Adrenal gland (tissue), 12 donors: ENCODE results near the gene HNRNPUL1. TPM values are rescaled to one million over a fixed set of nuclear protein-coding genes. Genes with fewer than 3 reads are reported as not detected.

Source experiments
- DNase-seq, 7 donors: peaks; one replicate each; pipeline ENCODE4 v3.0.0-alpha.2; 2019 to 2020
- H3K27ac ChIP-seq, 5 donors: fragments of 200-600 bp; sonication (generic) in 4 of 5; 1 replicate in 3 of 5; 2 replicates in 2 of 5; pipeline versions ENCODE4 v1.5.1 to v1.8.0; 2016 to 2020; ENCODE audit warnings: mild to moderate bottlenecking in 1 of 5
- H3K27me3 ChIP-seq: fragments of 200-600 bp; 2 replicates; pipeline ENCODE4 v1.8.0; 2021
- H3K36me3 ChIP-seq, 2 donors: fragments of 200-600 bp; replicated peaks in 1 of 2; 1 replicate in 1 of 2; 2 replicates in 1 of 2; pipeline versions ENCODE4 v1.5.1 to v1.8.0; 2018 to 2022
- H3K4me1 ChIP-seq, 2 donors: fragments of 200-600 bp; replicated peaks in 1 of 2; 1 replicate in 1 of 2; 2 replicates in 1 of 2; pipeline versions ENCODE4 v1.5.1 to v1.8.0; 2018 to 2021
- H3K4me3 ChIP-seq, 4 donors: fragments of 200-600 bp; sonication (generic) in 3 of 4; one replicate each; pipeline ENCODE4 v1.5.1; 2016 to 2018
- H3K9me3 ChIP-seq, 3 donors: fragments of 200-600 bp; sonication (generic) in 1 of 3; replicated peaks in 1 of 3; 1 replicate in 2 of 3; 2 replicates in 1 of 3; pipeline versions ENCODE4 v1.5.1 to v1.8.0; 2016 to 2021
- CTCF ChIP-seq, 6 experiments: fragments of 450-650 bp in 4 of 6; fragments of 200-600 bp in 2 of 6; sonication (generic) in 1 of 6; IDR thresholded peaks; 1 replicate in 5 of 6; 2 replicates in 1 of 6; pipeline versions ENCODE4 v1.5.1 to v1.8.0; 2016 to 2021; ENCODE audit warnings: antibody characterized with exemption in 6 of 6, mild to moderate bottlenecking in 2 of 6, moderate library complexity in 1 of 6
- POLR2A ChIP-seq, 2 donors: fragments of 450-650 bp; IDR thresholded peaks; one replicate each; pipeline ENCODE4 v1.6.1; 2017; ENCODE audit warnings: antibody characterized with exemption in 2 of 2, mild to moderate bottlenecking in 2 of 2, moderate library complexity in 1 of 2
- WGBS, 4 donors: extraction: QIAGEN DNeasy Blood & Tissue Kit in 2 of 4; methylation state at CpG; one replicate each; pipeline versions ENCODE4 v1.1.5 to v1.1.7; 2013 to 2017; 5-methylcytosine and 5-hydroxymethylcytosine counted together
- intact Hi-C, 2 donors: fragments of 100-400 bp; cut with DNase I; formaldehyde crosslinking; loops; one replicate each; pipeline versions ENCODE4 v1.14.1 to v1.15.0; 2022 to 2023
- polyA plus RNA-seq, 3 donors: library from polyadenylated mRNA; stranded (reverse); fragments of 200-250 nt in 2 of 3; fragments of 350-450 nt in 1 of 3; fragmentation: Illumina TruSeq in 1 of 3; extraction: RNeasy Lipid Tissue Mini Kit (QIAGEN cat#74804) in 1 of 3; gene quantifications; one replicate each; pipeline ENCODE4 v1.2.3, GENCODE V29; 2013 to 2014
- total RNA-seq, 9 donors: library from RNA; depleted of rRNA in 4 of 9; stranded (reverse); fragments of >200 nt in 4 of 9; fragments of 120-200 nt in 1 of 9; fragmentation: NEBNext Ultra II Directional in 1 of 9; extraction: Animal tissue kit (Norgen Biotek cat#: 25700) in 1 of 9; gene quantifications; one replicate each; pipeline versions ENCODE4 v1.1.0 to v1.2.4, GENCODE V29; 2013 to 2023
- donor health status: healthy with polysubstance abuse.
- donor health status: Bipolar disorder and iron deficiency.
- donor health status: DM: yes; HTN: yes; CAD: no.
- donor health status: DM: no; HTN: no; CAD: no.
- donor health status: DM: no; HTN: no; CAD: no.
- donor health status: DM: yes; HTN: yes; CAD: no.

The HNRNPUL1 gene
- total and polyA plus RNA-seq, 12 donors = 55.8 to 175 (median 142) TPM

- H3K4me1 ChIP-seq = peaks cover 21 to 37% of the 10 kb centered on the region in 2 donors
- no peaks in the 10 kb centered on the region for H3K27me3 ChIP-seq
- no peaks in the 10 kb centered on the region for H3K9me3 ChIP-seq
- DNase-seq = no peak
- H3K27ac ChIP-seq = no peak overlapping the region
- intact Hi-C loops = no loop called here
- H3K4me3 ChIP-seq = no peak overlapping the region
- TF ChIP-seq POLR2A (IDR thresholded peaks at IDR 0.05) (no peak), CTCF (IDR thresholded peaks at IDR 0.05) (no peak)
- H3K36me3 ChIP-seq = peaks cover 0 to 45% of the 10 kb centered on the region in 2 donors
- 84 to 90% (median 90%) methylated on average over 8 of the region's 8 CpGs for WGBS, 4 donors
Observed at GRCh38 chr19:41311613-41312012, 47.4 kb downstream of the HNRNPUL1 start.

- Histone ChIP-seq H3K9me3 (no peaks in the 10 kb centered on the region), H3K36me3 (peaks cover 0 to 71% of the 10 kb centered on the region in 2 donors), H3K27me3 (no peaks in the 10 kb centered on the region), H3K27ac (no peak overlapping the region), H3K4me1 (peaks cover 1 to 9% of the 10 kb centered on the region in 2 donors), H3K4me3 (no peak overlapping the region)
- intact Hi-C loops = no loop called here
- 93 to 99% (median 97%) methylated on average over 14 to 24 of the region's 24 CpGs for WGBS, 4 donors
- TF ChIP-seq POLR2A (IDR thresholded peaks at IDR 0.05) = no peak
- no peak for TF ChIP-seq CTCF (IDR thresholded peaks at IDR 0.05)
- DNase-seq = no peak
Observed at GRCh38 chr19:41316306-41316920, 52.2 kb downstream of the HNRNPUL1 start.

- intact Hi-C loops = no loop called here
- WGBS, 4 donors = 82 to 87% (median 85%) methylated on average over 10 to 19 of the region's 19 CpGs
- no peak overlapping the region for H3K27ac ChIP-seq
Observed at GRCh38 chr19:41318696-41319499, 54.7 kb downstream of the HNRNPUL1 start.

More at GRCh38 chr19:41318696-41319499, 54.7 kb downstream of the HNRNPUL1 start:
- H3K9me3 ChIP-seq = no peaks in the 10 kb centered on the region
- no peak for TF ChIP-seq CTCF (IDR thresholded peaks at IDR 0.05)
- no peak for TF ChIP-seq POLR2A (IDR thresholded peaks at IDR 0.05)
- H3K36me3 ChIP-seq = peaks cover 0 to 60% of the 10 kb centered on the region in 2 donors
- H3K4me1 ChIP-seq = peaks cover 14 to 28% of the 10 kb centered on the region in 2 donors
- no peak overlapping the region for H3K4me3 ChIP-seq
- H3K27me3 ChIP-seq = no peaks in the 10 kb centered on the region
- DNase-seq = no peak
